GM19328 (cell line): Measurements from ENCODE around the gene CCDC85B.

ENCODE experiments used
- ATAC-seq: cut with Tn5 transposase; IDR thresholded peaks from one replicate; pipeline ENCODE4 v1.9.1; 2021; ENCODE audit warnings: mild to moderate bottlenecking, moderate library complexity; ENCODE audit not compliant: unreplicated experiment

The CCDC85B gene

DNA sequence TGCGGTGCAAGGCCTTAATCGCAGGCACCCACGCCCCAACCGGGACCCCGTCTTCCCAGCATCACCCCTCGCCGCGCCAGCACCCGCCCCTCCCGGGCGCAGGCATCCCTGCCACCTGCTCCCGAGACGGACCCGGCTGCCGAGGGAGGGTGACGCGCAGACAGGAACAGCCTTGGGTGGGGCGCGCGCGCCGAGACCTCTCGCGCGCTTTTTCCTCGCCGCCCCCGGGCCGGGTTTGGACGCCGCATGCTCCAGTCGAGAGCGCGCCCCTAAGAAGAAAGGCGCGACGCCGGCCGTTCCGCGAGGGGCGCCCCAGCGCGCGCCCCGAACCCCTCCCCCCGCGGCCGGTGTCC is 33.0 kb upstream of the CCDC85B start:
- ATAC-seq: no peak

DNA sequence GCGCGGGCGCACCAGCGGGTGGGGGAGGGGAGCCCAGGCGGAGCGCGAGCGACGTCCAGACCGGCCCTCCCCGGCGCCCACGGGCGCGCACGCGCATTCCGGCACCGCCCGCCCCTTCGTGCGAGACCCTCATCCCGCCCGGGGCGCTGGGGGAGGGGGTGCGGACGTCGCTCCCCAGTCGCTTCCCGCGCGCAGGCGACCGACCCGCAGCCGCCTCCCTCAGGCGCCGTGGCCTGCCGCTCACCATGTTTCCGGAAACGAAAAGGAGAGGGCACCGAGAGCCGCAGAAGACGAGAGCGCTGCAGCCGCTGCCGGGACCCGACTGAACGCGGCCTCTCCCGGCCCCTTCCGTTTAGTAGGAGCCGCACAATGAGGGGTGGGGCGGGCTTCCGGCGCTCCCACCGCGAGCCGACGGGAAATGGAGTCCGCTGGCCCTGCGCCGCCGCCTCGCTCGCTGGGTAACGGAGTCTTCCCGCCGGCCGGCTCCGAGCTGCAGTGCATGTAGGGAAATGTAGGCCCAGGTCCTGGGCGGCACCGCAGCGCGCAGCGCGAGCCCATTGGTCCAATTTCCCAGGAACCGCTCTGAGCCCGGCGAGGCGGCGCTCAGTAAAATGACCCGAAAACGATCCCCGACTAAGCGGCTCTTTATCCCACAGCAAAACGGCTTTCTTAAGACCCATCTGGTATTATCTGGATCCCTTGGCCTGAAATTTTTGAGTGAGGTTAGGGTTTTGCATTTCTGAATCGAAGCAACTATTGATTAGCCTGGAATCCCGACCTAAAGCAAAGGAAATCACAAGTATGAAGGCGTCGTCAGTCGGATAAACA is 32.4 kb upstream of the CCDC85B start, which contains the start of gene CFL1:
Gene CFL1, minus strand, starts transcription at position 328 of the 828 bp plus-strand sequence. Its CDS starts 81 bp downstream, at position 247.
- ATAC-seq: peak; percentile 37

DNA sequence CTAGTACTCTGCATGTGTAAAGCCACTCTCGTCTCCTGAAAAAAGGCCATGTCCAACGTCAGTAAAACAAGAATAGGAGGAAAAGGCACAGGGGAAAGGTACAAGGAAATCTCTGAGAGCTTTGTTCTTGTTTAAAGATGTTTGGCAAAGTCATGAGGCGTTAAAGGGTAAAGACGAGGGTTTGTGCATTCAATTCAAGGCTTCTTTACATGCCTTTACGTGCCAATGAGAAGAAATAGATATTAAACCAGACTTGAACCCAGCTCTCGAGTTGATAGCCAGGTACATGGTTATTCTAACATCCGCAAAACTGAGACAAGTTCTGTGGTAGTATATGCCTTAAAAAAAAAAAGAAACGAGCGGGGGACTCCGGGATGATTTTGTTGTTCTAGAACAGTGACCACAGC is 31.8 kb upstream of the CCDC85B start:
- ATAC-seq: no peak

DNA sequence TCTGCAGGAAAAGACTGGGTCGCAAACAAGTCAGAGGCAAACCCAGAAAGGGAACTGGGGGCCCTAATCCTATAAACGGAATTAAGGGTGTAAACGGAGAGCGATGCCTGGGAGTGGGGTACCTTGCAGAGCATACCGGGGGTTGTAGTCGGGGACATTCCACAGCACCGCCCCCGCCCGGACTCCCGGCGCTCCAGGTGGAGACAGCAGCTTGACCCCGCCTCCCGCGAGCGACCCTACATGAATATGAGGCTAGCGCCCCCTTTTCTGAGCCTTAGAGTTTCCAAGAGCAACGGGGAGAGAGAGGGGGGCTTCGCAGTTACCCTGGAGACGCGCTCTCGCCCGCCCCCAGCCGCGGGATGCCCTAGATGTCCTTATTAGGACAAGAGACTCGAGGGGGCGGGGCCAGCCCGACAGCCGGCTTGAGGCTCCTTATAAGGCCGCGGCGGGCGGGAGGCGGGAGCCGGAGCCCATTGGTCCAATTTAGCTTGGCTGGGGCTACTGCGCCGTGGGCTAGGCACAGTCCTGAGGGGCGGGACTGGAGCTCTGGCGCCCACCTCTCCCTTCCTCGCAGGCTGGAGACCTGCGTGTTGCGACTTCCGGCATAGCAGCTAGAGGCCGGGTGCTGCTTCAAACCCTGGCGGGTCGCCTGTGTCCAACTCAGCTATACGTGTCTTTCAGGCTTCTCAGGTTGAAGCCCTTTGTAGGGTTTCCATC is 31.2 kb upstream of the CCDC85B start:
- ATAC-seq: peak; percentile 54

DNA sequence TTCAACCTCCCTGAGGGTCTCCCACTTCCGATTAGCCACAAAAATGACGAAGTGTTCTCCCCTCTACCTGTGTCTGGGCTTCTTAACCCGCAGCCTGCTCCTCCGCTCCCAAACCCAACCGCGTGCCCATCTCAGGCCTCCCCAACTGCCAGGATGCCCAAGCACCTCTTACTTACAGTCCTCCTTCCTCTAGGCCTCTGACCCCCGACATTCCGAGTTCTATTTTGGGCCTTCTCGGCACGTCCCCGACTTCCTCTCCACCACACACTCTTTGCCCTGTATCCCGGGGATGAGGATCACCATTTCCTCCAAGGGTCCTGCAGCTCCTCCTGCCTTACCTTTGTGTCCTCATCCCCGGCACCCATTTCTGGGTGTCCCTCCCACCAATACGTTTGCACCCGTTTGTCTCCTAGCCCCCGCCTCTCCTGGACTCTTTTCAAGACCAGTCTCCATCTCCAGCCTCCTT is 30.6 kb upstream of the CCDC85B start:
- ATAC-seq: no peak

DNA sequence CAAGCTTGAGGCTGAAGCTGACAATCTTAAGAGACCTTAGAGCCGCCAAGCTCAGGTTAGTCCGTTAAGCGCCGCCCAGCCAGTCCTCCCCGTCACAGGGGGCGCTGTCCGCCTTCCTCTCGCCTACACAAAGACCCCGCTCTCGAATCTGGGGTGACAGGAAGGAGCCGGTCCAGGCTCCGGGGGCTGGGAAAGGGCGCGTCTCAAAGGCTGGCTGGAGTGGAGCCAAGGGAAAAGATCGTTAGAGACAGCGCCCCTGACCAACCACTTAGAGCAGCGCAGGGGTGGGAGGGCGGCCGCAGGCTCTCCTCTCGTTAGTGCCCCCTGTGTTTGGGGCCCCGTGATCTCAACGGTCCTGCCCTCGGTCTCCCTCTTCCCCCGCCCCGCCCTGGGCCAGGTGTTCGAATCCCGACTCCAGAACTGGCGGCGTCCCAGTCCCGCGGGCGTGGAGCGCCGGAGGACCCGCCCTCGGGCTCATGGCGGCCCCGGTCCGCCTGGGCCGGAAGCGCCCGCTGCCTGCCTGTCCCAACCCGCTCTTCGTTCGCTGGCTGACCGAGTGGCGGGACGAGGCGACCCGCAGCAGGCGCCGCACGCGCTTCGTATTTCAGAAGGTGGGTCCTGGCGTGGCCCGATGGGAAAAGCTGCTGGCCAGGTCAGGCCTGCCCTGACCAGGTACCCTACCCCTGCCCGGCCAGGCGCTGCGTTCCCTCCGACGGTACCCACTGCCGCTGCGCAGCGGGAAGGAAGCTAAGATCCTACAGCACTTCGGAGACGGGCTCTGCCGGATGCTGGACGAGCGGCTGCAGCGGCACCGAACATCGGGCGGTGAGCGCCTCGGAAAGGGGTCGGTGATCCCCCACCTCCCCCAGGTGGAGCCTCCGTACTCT is 30.0 kb upstream of the CCDC85B start, which contains the start of gene MUS81:
Gene MUS81, plus strand, starts transcription at position 156 of the 887 bp plus-strand sequence. Its CDS starts 321 bp downstream, at position 477.
- no peak for ATAC-seq

DNA sequence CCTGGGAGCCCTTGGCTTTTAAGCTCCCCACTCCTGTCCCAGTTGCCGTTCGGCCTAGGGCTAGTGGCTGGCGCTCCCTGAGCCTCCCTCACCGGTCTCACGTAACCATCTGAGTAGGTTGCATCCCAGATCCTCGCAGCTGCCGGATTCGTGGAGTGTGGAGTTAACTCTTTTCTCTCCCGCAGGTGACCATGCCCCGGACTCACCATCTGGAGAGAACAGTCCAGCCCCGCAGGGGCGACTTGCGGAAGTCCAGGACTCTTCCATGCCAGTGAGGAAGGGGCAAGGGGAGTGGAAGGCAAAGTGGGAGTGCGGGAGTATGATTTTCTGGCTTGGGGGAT is 29.3 kb upstream of the CCDC85B start:
- ATAC-seq: no peak

DNA sequence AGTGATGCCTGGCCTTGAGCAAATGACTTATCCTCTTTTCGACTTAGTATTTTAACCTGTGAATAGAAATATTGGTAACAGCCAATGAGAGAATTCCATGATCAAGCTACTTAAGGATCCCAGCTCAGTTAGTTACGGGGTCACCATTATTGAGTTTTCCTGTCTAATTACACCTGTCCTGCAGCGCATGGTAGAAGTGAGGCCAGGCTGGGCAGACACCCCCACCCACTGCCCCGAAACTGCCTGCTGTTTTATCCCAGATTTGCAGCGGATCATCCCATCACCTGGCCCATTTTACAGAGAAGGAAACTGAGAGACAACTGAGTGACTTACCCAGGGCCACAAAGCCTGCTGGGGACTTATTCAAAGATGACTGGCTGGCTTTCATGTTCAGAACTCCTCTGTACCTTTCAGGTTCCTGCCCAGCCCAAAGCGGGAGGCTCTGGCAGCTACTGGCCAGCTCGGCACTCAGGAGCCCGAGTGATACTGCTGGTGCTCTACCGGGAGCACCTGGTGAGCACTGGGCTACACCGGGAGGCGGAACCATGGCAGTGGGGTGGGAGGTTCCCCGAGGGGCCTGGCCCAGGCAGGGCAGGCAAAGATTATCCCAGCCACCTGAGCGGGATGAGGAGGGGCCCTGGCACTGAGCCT is 28.8 kb upstream of the CCDC85B start:
- no peak for ATAC-seq

DNA sequence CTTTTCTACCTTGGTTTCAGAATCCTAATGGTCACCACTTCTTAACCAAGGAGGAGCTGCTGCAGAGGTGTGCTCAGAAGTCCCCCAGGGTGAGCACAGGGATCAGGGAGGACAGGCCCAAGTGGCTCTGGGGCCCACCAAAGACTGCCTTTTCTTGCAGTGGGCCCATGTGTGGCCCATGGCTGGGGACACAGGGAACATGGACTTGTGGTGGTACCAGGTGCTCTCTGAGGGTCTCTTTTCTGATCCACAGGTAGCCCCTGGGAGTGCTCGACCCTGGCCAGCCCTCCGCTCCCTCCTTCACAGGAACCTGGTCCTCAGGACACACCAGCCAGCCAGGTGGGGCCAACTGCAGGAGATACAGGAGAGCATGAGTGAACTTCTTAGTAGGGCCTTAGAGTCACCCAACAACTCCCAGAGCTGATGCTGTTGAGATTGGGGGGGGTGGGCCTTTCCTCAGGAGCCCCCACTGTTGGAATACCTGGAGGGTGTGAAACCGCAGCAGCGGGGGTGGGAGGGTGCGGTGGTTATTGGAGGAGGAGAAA is 28.2 kb upstream of the CCDC85B start:
- ATAC-seq: no peak

DNA sequence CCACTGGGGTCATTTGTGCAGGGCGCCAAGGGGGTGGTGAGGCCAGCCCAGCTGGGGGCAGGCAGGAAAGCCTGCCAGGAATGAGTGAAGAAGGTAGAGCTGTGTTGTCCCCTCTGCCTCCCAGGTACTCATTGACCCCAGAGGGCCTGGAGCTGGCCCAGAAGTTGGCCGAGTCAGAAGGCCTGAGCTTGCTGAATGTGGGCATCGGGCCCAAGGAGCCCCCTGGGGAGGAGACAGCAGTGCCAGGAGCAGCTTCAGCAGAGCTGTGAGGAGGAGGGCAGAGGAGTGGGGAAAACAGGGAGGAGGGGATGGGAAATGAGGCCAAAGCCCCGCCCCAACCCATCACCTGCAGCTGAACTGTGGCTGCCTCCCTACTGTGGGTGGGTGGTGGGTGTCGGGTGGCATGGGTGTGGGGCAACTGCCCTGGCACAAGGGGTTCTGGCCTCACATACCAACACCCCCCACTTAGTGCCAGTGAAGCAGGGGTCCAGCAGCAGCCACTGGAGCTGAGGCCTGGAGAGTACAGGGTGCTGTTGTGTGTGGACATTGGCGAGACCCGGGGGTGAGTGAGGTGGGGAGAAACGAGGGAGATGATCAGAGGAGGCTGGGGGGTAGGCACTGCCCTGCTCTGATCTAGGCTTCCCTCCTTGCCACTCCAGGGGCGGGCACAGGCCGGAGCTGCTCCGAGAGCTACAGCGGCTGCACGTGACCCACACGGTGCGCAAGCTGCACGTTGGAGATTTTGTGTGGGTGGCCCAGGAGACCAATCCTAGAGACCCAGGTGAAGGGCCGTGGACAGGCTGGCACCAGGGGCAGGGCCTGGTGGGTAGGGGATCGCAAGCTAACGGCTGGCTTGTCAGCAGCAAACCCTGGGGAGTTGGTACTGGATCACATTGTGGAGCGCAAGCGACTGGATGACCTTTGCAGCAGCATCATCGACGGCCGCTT is 27.3 kb upstream of the CCDC85B start:
- ATAC-seq: no peak

DNA sequence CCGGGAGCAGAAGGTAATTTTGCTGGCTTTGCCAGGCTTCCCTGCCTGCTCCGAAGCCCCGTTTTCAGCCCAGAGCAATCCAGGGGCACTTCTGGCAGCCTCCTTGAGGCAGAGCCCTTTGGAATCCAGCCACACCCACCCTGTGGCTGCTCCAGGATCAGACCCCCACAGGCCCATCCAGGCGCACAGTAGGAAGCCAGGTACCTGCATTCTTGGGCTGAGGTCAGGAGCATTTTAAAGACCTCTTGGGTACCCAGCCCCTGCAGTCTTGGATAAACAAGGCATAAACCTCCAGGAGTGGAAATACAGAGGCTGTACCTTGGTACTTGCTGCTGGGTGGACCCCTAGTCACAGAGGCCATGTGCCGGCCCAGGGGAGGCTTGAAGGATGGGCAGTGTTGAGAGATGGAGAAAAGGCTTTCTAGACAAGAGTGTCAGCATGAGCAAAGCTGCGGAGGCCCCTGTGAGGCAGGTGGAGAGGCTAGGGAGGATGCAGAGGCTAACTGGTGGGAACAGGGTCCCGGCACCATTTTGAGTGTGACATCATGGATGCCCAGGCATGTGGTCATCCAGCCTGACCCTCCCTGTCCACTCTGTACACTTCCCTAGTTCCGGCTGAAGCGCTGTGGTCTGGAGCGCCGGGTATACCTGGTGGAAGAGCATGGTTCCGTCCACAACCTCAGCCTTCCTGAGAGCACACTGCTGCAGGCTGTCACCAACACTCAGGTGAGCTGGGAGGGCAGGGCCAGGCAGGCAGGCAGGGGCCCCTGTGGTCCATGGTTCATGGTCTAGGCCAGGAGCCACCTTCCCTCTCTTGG is 26.4 kb upstream of the CCDC85B start:
- ATAC-seq: no peak

DNA sequence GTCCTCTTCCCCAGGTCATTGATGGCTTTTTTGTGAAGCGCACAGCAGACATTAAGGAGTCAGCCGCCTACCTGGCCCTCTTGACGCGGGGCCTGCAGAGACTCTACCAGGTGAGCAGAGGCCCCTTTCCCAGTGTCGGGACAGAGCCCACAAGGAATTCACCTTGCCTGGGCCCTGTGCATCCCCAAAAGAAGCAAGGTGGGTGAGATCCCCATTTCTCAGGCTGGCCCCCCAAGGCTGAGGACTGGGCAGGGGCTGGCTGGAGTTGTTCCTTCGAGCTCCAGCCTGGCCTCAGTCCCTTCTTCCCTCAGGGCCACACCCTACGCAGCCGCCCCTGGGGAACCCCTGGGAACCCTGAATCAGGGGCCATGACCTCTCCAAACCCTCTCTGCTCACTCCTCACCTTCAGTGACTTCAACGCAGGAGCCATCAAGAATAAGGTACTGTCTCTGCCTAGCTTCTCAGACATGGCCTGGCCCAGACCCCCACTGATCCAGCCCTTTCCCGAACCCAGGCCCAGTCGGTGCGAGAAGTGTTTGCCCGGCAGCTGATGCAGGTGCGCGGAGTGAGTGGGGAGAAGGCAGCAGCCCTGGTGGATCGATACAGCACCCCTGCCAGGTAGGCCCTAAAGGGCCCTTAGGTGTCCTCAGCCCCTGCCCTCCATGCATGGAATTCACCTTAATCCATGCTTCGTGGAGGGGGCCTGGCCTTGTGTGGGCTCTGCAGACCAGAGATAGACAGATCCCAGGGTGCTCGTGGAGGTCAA is 25.6 kb upstream of the CCDC85B start:
- no peak for ATAC-seq

DNA sequence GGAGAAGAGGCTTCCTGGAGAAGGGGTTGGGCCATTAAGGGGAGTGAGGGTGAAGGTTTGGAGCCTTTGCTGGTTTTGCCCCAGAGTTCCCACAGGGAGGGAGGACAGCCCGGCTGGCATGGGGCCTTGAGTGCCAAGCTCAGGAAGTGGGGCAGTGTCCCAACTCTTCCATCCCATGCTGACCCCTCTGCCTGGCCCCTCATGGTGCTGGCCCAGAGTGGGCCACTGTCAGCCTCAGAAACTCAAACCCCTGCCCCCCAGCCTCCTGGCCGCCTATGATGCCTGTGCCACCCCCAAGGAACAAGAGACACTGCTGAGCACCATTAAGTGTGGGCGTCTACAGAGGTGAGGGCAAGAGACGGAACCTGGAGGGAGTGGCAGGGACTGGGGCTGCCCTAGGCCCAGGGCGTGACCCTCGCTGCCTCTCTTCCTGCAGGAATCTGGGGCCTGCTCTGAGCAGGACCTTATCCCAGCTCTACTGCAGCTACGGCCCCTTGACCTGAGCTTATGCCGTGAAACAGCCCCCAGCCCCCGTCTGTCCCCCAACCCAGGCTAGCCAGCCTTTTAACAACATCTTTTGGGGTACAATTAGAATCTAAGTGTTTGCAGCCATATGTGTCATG is 24.8 kb upstream of the CCDC85B start:
- no peak for ATAC-seq

DNA sequence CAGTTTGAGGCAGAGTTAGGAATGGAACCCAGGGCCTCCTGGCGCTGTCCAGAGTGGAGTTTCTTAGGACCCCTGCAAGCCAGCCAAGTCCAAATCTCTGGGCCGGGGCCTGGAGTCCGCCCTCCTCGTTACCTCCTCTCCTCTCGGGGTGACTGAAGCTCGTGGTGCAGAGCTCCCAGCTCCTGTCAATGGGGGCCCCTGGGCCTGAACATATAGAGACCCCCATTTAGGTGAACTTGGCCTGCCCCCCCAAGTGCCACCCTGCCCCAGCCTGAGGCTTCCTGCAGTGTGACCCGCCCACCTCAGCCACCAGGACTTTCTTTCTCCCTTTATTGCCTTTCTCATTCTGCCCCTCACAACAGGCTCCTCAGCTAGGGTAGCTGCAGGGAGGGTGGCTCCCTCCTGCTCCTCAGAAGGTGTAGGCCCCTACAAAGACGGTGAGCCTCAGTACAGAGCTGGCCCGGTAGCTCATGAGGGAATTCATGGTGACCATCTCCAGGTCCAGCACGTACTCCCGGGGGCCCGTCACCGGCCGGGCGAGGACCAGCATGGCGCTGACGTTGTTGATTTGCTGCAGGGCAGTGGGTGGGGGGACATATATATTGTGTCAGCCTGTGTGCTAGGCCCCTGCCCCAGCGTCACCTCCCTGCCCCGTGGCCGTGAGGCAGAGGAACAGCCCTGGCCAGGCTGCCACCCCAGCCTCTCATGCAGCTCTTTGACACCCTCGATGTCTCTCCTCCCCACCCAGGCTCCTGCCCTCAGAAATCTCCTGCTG is 23.8 kb upstream of the CCDC85B start:
- no peak for ATAC-seq

DNA sequence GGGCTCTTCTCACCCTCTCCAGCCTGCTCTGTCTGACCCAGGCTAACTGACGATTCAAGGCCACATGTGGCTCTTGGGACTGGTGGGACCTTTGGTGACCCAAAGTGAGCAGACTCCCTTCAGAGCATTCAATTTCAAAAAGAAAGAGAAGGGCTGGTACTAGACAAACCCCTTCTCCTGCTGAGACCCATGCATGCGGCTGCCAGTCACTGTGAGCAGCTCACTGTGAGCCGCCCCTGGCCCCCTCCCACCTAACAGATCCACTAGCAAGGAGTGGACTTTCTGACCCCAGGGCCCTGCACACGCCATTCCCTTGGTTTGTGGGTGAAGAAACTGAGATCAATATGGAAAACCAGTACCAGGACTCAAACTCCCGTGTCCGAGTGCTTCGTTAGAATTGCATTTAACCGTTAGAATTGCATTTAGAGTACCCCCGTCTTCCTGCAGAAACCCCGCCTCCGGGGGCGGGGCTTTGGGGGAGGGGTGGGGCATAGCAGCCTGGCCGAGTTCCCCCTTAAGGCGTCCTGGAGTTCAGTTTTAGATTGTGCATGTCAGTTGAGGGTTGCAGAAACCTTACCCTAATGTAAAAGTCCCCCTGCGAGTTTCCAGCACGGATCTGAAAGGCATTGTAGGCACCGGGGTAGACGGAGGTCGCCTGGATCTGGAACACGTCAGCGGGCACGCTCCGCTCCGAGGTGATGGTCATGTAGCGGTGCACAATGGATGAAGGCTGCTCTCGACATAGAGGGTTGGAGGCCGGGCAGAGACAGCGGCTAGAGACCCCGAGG is 23.0 kb upstream of the CCDC85B start:
- ATAC-seq: no peak
